Measurements from ENCODE around the gene RCSD1. TPM values are rescaled to one million over a fixed set of nuclear protein-coding genes. Genes with fewer than 3 reads are reported as not detected.

Gene RCSD1
- 10 to 100 TPM; 16.8 to 26.2 TPM for total RNA-seq
- polyA plus RNA-seq (ENCODE audit: insufficient read length in 2 of 2), result 10 to 100 TPM; 13.6 to 14.4 TPM
- long read RNA-seq, donor 1, partial matches to known transcripts, result 0 of 4 reads
- long read RNA-seq, donor 1, other reads (novel, unspliced or antisense), result 0 of 4 reads
- long read RNA-seq, donor 2, partial matches to known transcripts, result 0 of 1 reads
- long read RNA-seq, donor 2, other reads (novel, unspliced or antisense), result 0 of 1 reads
- long read RNA-seq, donor 3, partial matches to known transcripts, result 0 of 4 reads
- long read RNA-seq, donor 3, other reads (novel, unspliced or antisense), result 0 of 4 reads
- long read RNA-seq, donor 4, partial matches to known transcripts, result 0 of 7 reads
- long read RNA-seq, donor 4, other reads (novel, unspliced or antisense), result 0 of 7 reads

DNA sequence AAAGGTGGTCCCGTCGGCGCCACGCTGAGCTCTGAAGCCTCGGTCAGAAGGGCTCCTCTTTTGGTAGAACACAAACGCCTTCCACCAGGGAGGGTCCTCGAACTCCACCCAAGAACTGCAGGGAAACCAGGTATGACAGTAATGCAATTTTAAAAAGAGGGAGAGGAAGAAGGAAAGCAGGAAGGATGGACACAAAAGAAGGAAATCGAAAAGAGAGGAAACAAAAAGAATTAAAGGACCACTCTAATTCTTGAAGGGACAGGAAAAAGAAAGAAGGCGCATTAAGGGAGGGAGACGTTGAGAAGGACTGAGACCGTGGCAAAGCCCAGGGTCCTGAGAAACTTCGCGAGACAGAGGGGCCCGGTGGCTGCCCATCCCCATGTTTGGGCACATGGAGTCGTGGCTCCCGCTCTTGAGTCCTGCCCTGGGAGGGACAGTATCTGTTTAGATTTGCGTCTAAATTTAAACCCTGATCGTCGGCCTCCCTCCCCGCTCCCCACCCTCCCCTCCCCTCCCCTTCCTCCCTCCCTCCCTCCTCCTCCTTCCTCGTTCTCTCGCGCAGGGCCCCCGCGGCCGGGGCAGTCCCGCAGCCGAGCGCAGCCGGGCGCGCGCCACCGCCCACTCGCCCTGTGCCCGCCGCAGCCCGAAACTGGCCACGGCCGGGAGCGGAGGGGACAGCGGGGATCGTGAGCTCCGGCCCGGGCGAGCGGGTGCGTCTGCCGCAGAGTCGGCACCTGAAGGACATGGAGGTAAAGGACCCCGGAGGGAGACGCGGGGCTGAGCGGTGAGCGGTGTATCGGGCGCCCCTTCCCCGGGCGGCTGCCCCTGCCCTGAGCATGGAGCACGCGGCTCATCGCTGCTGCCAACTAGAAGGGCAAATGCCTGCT is at the start of gene RCSD1:
Gene RCSD1, plus strand, starts transcription at position 552 of the 887 bp plus-strand sequence. Its CDS starts 192 bp downstream, at position 744.
- Histone ChIP-seq H3K4me1 (ENCODE audit: control insufficient read depth, insufficient read depth, low read length) (peaks cover 10% of the 10 kb centered on the region), H3K27me3 (ENCODE audit: control insufficient read depth, insufficient read depth, low read length) (peaks cover 53% of the 10 kb centered on the region), H3K4me3 (ENCODE audit: low read depth, low read length) (peak within 1 kb of the TSS; percentile 58), H3K36me3 (ENCODE audit: control insufficient read depth, insufficient read depth, low read length) (no peaks in the 10 kb centered on the region), H3K9me3 (ENCODE audit: control insufficient read depth, insufficient read depth, low read length) (no peaks in the 10 kb centered on the region), H3K27ac (ENCODE audit: low read depth, low read length) (peak within 1 kb of the TSS; percentile 67)
- 4% methylated on average over 49 of the region's 62 CpGs for WGBS (ENCODE audit: insufficient coverage)
- no peak for DNase-seq (ENCODE audit: low read depth in 4 of 6, low spot score in 6 of 6)

- Histone ChIP-seq H3K4me1 (ENCODE audit: control insufficient read depth, insufficient read depth, low read length) (no peaks in the 10 kb centered on the region), H3K4me3 (ENCODE audit: low read depth, low read length) (no peak overlapping the region), H3K27me3 (ENCODE audit: control insufficient read depth, insufficient read depth, low read length) (no peaks in the 10 kb centered on the region), H3K36me3 (ENCODE audit: control insufficient read depth, insufficient read depth, low read length) (no peaks in the 10 kb centered on the region), H3K27ac (ENCODE audit: low read depth, low read length) (no peak overlapping the region), H3K9me3 (ENCODE audit: control insufficient read depth, insufficient read depth, low read length) (no peaks in the 10 kb centered on the region)
- DNase-seq (ENCODE audit: low read depth in 4 of 6, low spot score in 6 of 6), result no peak
- 89% methylated on average over 1 of the region's 1 CpG for WGBS (ENCODE audit: insufficient coverage)
These were observed 48.0 kb upstream of the RCSD1 start for GRCh38 chr1:167582064-167582463.

DNA sequence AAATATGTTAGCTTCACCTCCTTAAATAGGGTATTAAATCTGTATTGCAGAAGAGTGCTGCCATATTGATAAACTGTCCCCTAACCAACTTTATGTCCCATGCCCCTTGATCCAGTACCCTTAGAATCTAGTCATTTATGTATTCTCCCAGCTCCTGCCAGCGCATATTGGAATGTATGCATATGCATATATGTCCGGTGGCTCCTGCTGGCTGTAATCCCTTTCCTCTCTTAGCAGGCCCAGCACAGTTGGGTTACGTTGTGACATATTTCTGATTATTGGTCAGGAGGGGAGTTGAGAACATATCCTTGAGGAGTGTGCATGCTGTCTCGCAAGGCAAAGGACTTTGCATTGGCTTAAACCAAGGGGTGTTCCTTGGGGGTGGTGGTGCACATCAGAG is 47.3 kb upstream of the RCSD1 start:
- DNase-seq (ENCODE audit: low read depth in 4 of 6, low spot score in 6 of 6), result no peak
- H3K36me3 ChIP-seq (ENCODE audit: control insufficient read depth, insufficient read depth, low read length), result no peaks in the 10 kb centered on the region
- no peak overlapping the region for H3K4me3 ChIP-seq (ENCODE audit: low read depth, low read length)
- 95% methylated on average over 2 of the region's 4 CpGs for WGBS (ENCODE audit: insufficient coverage)
- peaks cover 2% of the 10 kb centered on the region for H3K9me3 ChIP-seq (ENCODE audit: control insufficient read depth, insufficient read depth, low read length)
- no peaks in the 10 kb centered on the region for H3K4me1 ChIP-seq (ENCODE audit: control insufficient read depth, insufficient read depth, low read length)
- H3K27me3 ChIP-seq (ENCODE audit: control insufficient read depth, insufficient read depth, low read length), result no peaks in the 10 kb centered on the region
- no peak overlapping the region for H3K27ac ChIP-seq (ENCODE audit: low read depth, low read length)

DNA sequence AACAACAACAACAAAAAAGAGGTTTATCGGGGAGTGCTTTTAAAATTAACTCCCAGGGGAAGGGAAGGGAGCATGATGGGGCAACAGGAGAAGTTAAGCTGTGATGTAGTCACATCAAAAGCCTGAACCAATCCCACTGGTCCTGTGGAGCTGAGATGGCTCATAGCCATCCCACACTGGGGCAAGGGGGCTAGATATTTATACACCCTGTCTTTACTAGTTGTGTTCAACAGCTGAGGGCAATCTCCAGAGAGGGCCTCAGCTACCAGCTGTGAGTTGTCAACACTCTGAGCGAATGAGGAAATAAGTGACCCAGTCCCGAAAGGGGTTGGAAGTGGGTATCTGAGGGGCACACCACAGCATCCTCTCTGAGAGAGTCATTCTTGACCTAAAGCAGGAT is 45.5 kb upstream of the RCSD1 start:
- 100% methylated on average over 1 of the region's 3 CpGs for WGBS (ENCODE audit: insufficient coverage)
- Histone ChIP-seq H3K27ac (ENCODE audit: low read depth, low read length) (no peak overlapping the region), H3K4me3 (ENCODE audit: low read depth, low read length) (no peak overlapping the region), H3K27me3 (ENCODE audit: control insufficient read depth, insufficient read depth, low read length) (no peaks in the 10 kb centered on the region), H3K9me3 (ENCODE audit: control insufficient read depth, insufficient read depth, low read length) (peaks cover 2% of the 10 kb centered on the region), H3K36me3 (ENCODE audit: control insufficient read depth, insufficient read depth, low read length) (no peaks in the 10 kb centered on the region), H3K4me1 (ENCODE audit: control insufficient read depth, insufficient read depth, low read length) (no peaks in the 10 kb centered on the region)
- DNase-seq (ENCODE audit: low read depth in 4 of 6, low spot score in 6 of 6), result no peak

GRCh38 chr1:167587342-167587741 is 42.7 kb upstream of the RCSD1 start:
- H3K4me3 ChIP-seq (ENCODE audit: low read depth, low read length), result no peak overlapping the region
- H3K9me3 ChIP-seq (ENCODE audit: control insufficient read depth, insufficient read depth, low read length), result peaks cover 2% of the 10 kb centered on the region
- no peak overlapping the region for H3K27ac ChIP-seq (ENCODE audit: low read depth, low read length)
- H3K36me3 ChIP-seq (ENCODE audit: control insufficient read depth, insufficient read depth, low read length), result no peaks in the 10 kb centered on the region
- DNase-seq (ENCODE audit: low read depth in 4 of 6, low spot score in 6 of 6), result no peak
- H3K27me3 ChIP-seq (ENCODE audit: control insufficient read depth, insufficient read depth, low read length), result no peaks in the 10 kb centered on the region
- no peaks in the 10 kb centered on the region for H3K4me1 ChIP-seq (ENCODE audit: control insufficient read depth, insufficient read depth, low read length)
- 100% methylated on average over 2 of the region's 2 CpGs for WGBS (ENCODE audit: insufficient coverage)

DNA sequence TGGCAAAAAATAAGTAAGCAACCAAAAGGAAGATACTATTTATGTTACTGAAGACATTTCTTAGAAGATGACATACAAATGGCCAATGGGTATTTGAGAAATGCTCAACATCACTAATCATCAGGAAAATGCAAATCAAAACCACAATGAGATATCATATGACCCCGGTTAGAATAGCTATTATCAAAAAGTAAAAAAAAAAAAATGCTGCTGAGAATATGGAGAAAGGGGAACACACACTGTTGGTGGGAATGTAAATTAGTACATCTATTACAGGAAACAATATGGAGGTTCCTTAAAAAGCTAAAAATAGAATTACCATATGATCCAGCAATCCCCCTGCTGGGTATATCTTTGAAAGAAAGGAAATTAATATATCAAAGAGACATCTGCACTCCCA is 42.2 kb upstream of the RCSD1 start:
- no peak for DNase-seq (ENCODE audit: low read depth in 4 of 6, low spot score in 6 of 6)
- Histone ChIP-seq H3K4me3 (ENCODE audit: low read depth, low read length) (no peak overlapping the region), H3K27me3 (ENCODE audit: control insufficient read depth, insufficient read depth, low read length) (no peaks in the 10 kb centered on the region), H3K27ac (ENCODE audit: low read depth, low read length) (no peak overlapping the region), H3K4me1 (ENCODE audit: control insufficient read depth, insufficient read depth, low read length) (no peaks in the 10 kb centered on the region), H3K36me3 (ENCODE audit: control insufficient read depth, insufficient read depth, low read length) (no peaks in the 10 kb centered on the region), H3K9me3 (ENCODE audit: control insufficient read depth, insufficient read depth, low read length) (peaks cover 2% of the 10 kb centered on the region)
- WGBS (ENCODE audit: insufficient coverage), result no CpG with 5 or more reads among the region's 1 CpG

GRCh38 chr1:167588361-167588760 is 41.7 kb upstream of the RCSD1 start:
- Histone ChIP-seq H3K27ac (ENCODE audit: low read depth, low read length) (no peak overlapping the region), H3K4me1 (ENCODE audit: control insufficient read depth, insufficient read depth, low read length) (no peaks in the 10 kb centered on the region)

DNA sequence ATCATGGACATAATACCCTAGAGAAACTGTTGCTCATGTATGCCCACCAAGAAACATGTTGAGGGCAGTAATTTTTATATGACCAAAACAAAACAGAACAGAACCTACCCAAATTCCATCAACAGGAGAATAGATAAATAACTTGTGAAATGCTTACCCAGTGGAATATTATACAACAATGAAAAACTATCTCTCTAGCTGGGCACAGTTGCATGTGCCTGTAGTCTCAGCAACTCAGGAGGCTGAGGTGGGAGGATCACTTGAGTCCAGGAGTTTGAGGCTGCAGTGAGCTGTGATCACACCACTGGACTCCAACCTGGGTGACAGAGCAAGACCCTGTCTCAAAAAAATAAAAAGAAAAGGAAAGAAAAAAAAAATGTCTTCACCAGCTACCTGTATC is 37.6 kb upstream of the RCSD1 start:
- Histone ChIP-seq H3K27me3 (ENCODE audit: control insufficient read depth, insufficient read depth, low read length) (no peaks in the 10 kb centered on the region), H3K36me3 (ENCODE audit: control insufficient read depth, insufficient read depth, low read length) (no peaks in the 10 kb centered on the region), H3K4me1 (ENCODE audit: control insufficient read depth, insufficient read depth, low read length) (no peaks in the 10 kb centered on the region), H3K9me3 (ENCODE audit: control insufficient read depth, insufficient read depth, low read length) (peaks cover 2% of the 10 kb centered on the region), H3K4me3 (ENCODE audit: low read depth, low read length) (no peak overlapping the region), H3K27ac (ENCODE audit: low read depth, low read length) (no peak overlapping the region)
- no peak for DNase-seq (ENCODE audit: low read depth in 4 of 6, low spot score in 6 of 6)

More at GRCh38 chr1:167588361-167588760, 41.7 kb upstream of the RCSD1 start:
- no CpG with 5 or more reads among the region's 2 CpGs for WGBS (ENCODE audit: insufficient coverage)
- Histone ChIP-seq H3K9me3 (ENCODE audit: control insufficient read depth, insufficient read depth, low read length) (peaks cover 2% of the 10 kb centered on the region), H3K27me3 (ENCODE audit: control insufficient read depth, insufficient read depth, low read length) (no peaks in the 10 kb centered on the region), H3K36me3 (ENCODE audit: control insufficient read depth, insufficient read depth, low read length) (no peaks in the 10 kb centered on the region), H3K4me3 (ENCODE audit: low read depth, low read length) (no peak overlapping the region)
- no peak for DNase-seq (ENCODE audit: low read depth in 4 of 6, low spot score in 6 of 6)

DNA sequence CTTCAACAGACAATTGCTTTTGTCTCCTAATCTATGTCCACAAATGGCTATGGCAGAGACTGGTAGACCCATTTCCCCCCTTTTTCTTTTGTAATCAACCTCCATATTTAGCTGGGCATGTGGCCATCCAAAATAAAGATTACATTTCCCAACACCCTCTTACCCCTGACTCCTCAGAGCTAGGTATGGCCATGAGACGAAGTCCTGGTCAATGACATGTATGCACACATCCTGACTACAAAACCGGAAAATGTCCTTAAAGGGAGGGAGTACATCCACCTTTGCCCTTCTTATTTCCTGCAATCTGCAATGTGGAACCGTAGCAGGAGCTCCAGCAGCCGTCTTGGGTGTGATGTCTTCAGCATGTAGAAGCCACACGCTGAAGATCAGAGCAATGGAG is 36.2 kb upstream of the RCSD1 start:
- no peak overlapping the region for H3K27ac ChIP-seq (ENCODE audit: low read depth, low read length)
- H3K9me3 ChIP-seq (ENCODE audit: control insufficient read depth, insufficient read depth, low read length), result no peaks in the 10 kb centered on the region
- H3K36me3 ChIP-seq (ENCODE audit: control insufficient read depth, insufficient read depth, low read length), result no peaks in the 10 kb centered on the region
- DNase-seq (ENCODE audit: low read depth in 4 of 6, low spot score in 6 of 6), result no peak
- no peak overlapping the region for H3K4me3 ChIP-seq (ENCODE audit: low read depth, low read length)
- H3K4me1 ChIP-seq (ENCODE audit: control insufficient read depth, insufficient read depth, low read length), result no peaks in the 10 kb centered on the region
- WGBS (ENCODE audit: insufficient coverage), result 83% methylated on average over 5 of the region's 5 CpGs
- H3K27me3 ChIP-seq (ENCODE audit: control insufficient read depth, insufficient read depth, low read length), result no peaks in the 10 kb centered on the region
